Lung (tissue), 12 donors: ENCODE data around the gene HLA-DQB1. TPM values are rescaled to one million over a fixed set of nuclear protein-coding genes. Genes with fewer than 3 reads are reported as not detected.
A peak's percentile ranks its signal among the peaks of the same experiment; 100 is the strongest.

Experiments
- ATAC-seq: fragments of 200-7000 bp; cut with Tn5 transposase; one replicate; pipeline ENCODE4 v1.9.1; 2020; ENCODE audit warnings: moderate number of reproducible peaks; ENCODE audit not compliant: insufficient read depth, low FRiP score
- DNase-seq, 3 donors: peaks; one replicate each; pipeline ENCODE4 v3.0.0-alpha.2; 2013 to 2017
- H3K27ac ChIP-seq, 2 donors: one replicate each; pipeline ENCODE4 v1.5.1; 2013; ENCODE audit warnings: mild to moderate bottlenecking in 2 of 2, moderate library complexity in 2 of 2, control low read depth in 1 of 2, inconsistent platforms in 1 of 2, low read depth in 1 of 2, low read length in 1 of 2
- H3K27me3 ChIP-seq, 3 donors: one replicate each; pipeline ENCODE4 v1.5.1; 2013; ENCODE audit warnings: low read length in 2 of 3; ENCODE audit not compliant: control insufficient read depth in 3 of 3, insufficient read depth in 3 of 3
- H3K36me3 ChIP-seq, 4 donors: one replicate each; pipeline ENCODE4 v1.5.1; 2013; ENCODE audit warnings: low read length in 4 of 4, mild to moderate bottlenecking in 1 of 4, moderate library complexity in 1 of 4; ENCODE audit not compliant: control insufficient read depth in 4 of 4, insufficient read depth in 4 of 4
- H3K4me1 ChIP-seq, 5 donors: one replicate each; pipeline ENCODE4 v1.5.1; 2013; ENCODE audit warnings: low read length in 5 of 5, mild to moderate bottlenecking in 2 of 5, moderate library complexity in 1 of 5; ENCODE audit not compliant: control insufficient read depth in 5 of 5, insufficient read depth in 5 of 5
- H3K4me3 ChIP-seq: one replicate; pipeline ENCODE4 v1.5.1; 2013; ENCODE audit warnings: mild to moderate bottlenecking, control low read depth, moderate library complexity
- H3K9ac ChIP-seq, 2 donors: one replicate each; pipeline ENCODE4 v1.5.1; 2013; ENCODE audit warnings: low read length in 2 of 2, control low read depth in 1 of 2; ENCODE audit not compliant: insufficient read depth in 1 of 2
- H3K9me3 ChIP-seq, 4 donors: one replicate each; pipeline ENCODE4 v1.5.1; 2013; ENCODE audit warnings: low read length in 3 of 4, mild to moderate bottlenecking in 1 of 4, moderate library complexity in 1 of 4; ENCODE audit not compliant: control insufficient read depth in 4 of 4, insufficient read depth in 3 of 4
- WGBS, 2 donors: extraction: QIAGEN DNeasy Blood & Tissue Kit; methylation state at CpG; one replicate each; pipeline ENCODE4 v1.1.7; 2013; 5-methylcytosine and 5-hydroxymethylcytosine counted together
- polyA plus RNA-seq, 2 donors: library from polyadenylated mRNA; stranded (reverse); fragments of 200-250 nt; gene quantifications; one replicate each; pipeline ENCODE4 v1.2.1, GENCODE V29; 2013
- total RNA-seq, 2 donors: library from RNA; depleted of rRNA in 1 of 2; stranded (reverse); fragments of >200 nt in 1 of 2; gene quantifications; one replicate each; pipeline ENCODE4 v1.2.1, GENCODE V29; 2014 to 2021
- TF ChIP-seq, protein P1 (sequence below): IDR thresholded peaks from 2 replicates; pipeline ENCODE4 v1.5.1; 2012; ENCODE audit warnings: mild to moderate bottlenecking; ENCODE audit errors: control extremely low read depth, extremely low read depth
- donor health status: control.
- donor health status: control.
- donor health status: Bipolar disorder and iron deficiency.
- donor health status: healthy.
- donor health status: DM: yes; HTN: yes; CAD: no.

Gene HLA-DQB1
- total and polyA plus RNA-seq, 4 donors: 4.1 to 1,148 (median 102) TPM

DNA sequence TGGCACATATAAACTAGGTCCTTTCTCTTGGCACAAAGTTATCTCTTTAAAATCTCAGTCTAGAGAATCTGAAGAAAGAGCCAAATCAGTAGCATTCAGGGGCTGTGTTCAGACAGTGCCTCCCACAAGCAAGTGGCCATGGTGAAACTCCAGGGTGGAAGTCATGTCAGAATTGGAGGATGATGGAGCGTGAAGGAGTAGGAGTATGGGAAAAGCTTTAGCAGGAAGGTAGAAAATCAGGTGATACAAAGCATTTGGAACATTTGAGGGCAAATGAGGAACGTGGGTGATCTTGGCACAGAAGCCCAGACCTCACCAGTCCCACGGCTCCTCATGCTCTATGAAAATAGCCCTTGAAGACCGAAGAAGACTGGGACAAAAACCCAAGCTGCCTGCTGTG is 2.8 kb upstream of the HLA-DQB1 start:
- Histone ChIP-seq H3K27ac (peak overlapping the region in 1 of 2 donors; percentile 26), H3K9me3 (peaks cover 0 to 1% (median 0%) of the 10 kb centered on the region in 4 donors), H3K36me3 (no peaks in the 10 kb centered on the region), H3K9ac (no peak overlapping the region), H3K4me3 (no peak overlapping the region), H3K27me3 (peaks cover 0 to 5% (median 4%) of the 10 kb centered on the region in 3 donors), H3K4me1 (peaks cover 0 to 6% (median 0%) of the 10 kb centered on the region in 5 donors)
- 79 to 85% methylated on average over 4 of the region's 4 CpGs for WGBS, 2 donors
- ATAC-seq: no peak
- TF ChIP-seq, protein P1, sequence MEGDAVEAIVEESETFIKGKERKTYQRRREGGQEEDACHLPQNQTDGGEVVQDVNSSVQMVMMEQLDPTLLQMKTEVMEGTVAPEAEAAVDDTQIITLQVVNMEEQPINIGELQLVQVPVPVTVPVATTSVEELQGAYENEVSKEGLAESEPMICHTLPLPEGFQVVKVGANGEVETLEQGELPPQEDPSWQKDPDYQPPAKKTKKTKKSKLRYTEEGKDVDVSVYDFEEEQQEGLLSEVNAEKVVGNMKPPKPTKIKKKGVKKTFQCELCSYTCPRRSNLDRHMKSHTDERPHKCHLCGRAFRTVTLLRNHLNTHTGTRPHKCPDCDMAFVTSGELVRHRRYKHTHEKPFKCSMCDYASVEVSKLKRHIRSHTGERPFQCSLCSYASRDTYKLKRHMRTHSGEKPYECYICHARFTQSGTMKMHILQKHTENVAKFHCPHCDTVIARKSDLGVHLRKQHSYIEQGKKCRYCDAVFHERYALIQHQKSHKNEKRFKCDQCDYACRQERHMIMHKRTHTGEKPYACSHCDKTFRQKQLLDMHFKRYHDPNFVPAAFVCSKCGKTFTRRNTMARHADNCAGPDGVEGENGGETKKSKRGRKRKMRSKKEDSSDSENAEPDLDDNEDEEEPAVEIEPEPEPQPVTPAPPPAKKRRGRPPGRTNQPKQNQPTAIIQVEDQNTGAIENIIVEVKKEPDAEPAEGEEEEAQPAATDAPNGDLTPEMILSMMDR: no peak
- DNase-seq: no peak

DNA sequence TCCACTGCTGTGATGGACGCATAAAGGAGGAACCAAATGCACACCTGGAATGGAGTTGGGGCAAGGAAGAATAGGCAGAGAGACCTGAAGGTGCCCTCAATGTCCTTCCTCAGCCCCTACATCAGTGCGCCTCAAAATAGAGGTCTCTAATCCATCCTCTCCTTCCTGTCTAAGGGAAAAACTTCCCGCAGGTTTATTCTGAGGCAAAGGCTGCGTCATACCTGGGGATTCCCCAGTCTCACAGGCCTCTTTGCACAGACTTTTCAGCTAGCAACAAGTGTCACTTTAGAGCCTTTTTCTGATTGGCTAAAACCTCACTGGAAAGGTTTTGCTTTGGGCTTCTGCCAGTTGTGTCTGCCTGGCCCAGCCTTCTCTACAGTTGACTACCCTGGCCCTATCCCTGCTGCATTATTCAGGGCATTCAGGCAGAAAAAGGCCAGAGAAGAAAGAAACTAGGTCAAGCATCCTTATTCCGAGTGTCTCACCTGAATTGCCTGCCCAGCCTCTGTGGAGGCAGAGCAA is 1.8 kb upstream of the HLA-DQB1 start:
- 22% methylated on average over 5 of the region's 5 CpGs for whole genome bisulfite sequencing, 2 donors
- Histone ChIP-seq H3K9ac (no peak overlapping the region), H3K36me3 (no peaks in the 10 kb centered on the region), H3K9me3 (peaks cover 0 to 2% (median 0%) of the 10 kb centered on the region in 4 donors), H3K27ac (peak overlapping the region; percentile 18 to 96), H3K4me3 (no peak overlapping the region), H3K27me3 (peaks cover 0 to 5% (median 4%) of the 10 kb centered on the region in 3 donors), H3K4me1 (peaks cover 0 to 8% (median 0%) of the 10 kb centered on the region in 5 donors)
- TF ChIP-seq, protein P1: no peak
- peak; percentile 33 to 57 (median 50) for DNase-seq
- no peak for ATAC-seq

DNA sequence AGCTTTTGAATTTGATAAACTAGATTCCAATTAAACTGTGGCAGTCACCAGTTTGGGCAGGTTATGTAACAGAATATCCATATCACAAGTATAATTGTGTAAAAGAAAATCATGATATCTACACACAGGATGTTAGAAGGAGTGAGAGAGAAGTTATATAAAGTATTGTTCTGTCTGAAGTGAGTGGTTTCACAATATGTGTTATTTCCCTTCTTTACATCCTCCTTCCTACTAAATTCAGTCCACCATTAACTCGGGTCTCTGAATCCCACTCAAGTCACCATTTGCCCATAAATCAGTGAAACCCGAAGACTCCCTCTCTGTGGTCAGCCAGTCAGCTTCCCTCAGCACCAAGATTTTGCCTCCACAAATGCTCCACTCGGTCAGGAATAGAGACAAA is 796 bp downstream of the HLA-DQB1 start:
- Histone ChIP-seq H3K4me3 (peak overlapping the region; percentile 64), H3K9ac (no peak overlapping the region), H3K9me3 (peaks cover 0 to 2% (median 0%) of the 10 kb centered on the region in 4 donors), H3K36me3 (peaks cover 0 to 12% (median 0%) of the 10 kb centered on the region in 4 donors), H3K4me1 (peaks cover 0 to 8% (median 0%) of the 10 kb centered on the region in 5 donors), H3K27me3 (peaks cover 0 to 5% (median 4%) of the 10 kb centered on the region in 3 donors), H3K27ac (peak overlapping the region in 1 of 2 donors; percentile 97)
- TF ChIP-seq, protein P1: no peak
- ATAC-seq: no peak
- 10 to 11% methylated on average over 3 of the region's 3 CpGs for WGBS, 2 donors
- no peak for DNase-seq
